PC-9 (cell line): ENCODE measurements around the gene SCN10A.

Experiments
- CTCF ChIP-seq: fragments of 200-600 bp; sonication (generic); conservative IDR thresholded peaks from 2 replicates; pipeline ENCODE4 v1.6.1; 2017; ENCODE audit warnings: mixed run types, antibody characterized with exemption, mild to moderate bottlenecking, moderate library complexity
- EZH2 ChIP-seq: fragments of 200-600 bp; sonication (generic); IDR thresholded peaks from 2 replicates; pipeline ENCODE4 v1.8.0; 2017; ENCODE audit warnings: antibody characterized with exemption, low read depth

GRCh38 chr3:38739931-38740330 is 76.1 kb downstream of the SCN10A start:
- no peak for TF ChIP-seq EZH2
- TF ChIP-seq CTCF, result no peak
